BLaER1 (cell line): ENCODE results near the gene TLX2.
A peak's percentile ranks its signal among the peaks of the same experiment; 100 is the strongest.

Experiments used
- H3K27ac ChIP-seq: shearing (Covaris generic); formaldehyde crosslinking; 2 replicates; pipeline ENCODE4 v1.8.1; 2022
- H3K27me3 ChIP-seq: shearing (Covaris generic); formaldehyde crosslinking; 2 replicates; pipeline ENCODE4 v1.8.1; 2022
- H3K36me3 ChIP-seq: shearing (Covaris generic); formaldehyde crosslinking; 2 replicates; pipeline ENCODE4 v1.8.1; 2022
- H3K4me1 ChIP-seq: shearing (Covaris generic); formaldehyde crosslinking; 2 replicates; pipeline ENCODE4 v1.8.1; 2022
- H3K4me2 ChIP-seq: shearing (Covaris generic); formaldehyde crosslinking; 2 replicates; pipeline ENCODE4 v1.8.1; 2022
- H3K4me3 ChIP-seq: shearing (Covaris generic); formaldehyde crosslinking; 2 replicates; pipeline ENCODE4 v1.8.1; 2022
- H3K9ac ChIP-seq: shearing (Covaris generic); formaldehyde crosslinking; 2 replicates; pipeline ENCODE4 v1.8.1; 2022
- H3K9me3 ChIP-seq: shearing (Covaris generic); formaldehyde crosslinking; 2 replicates; pipeline ENCODE4 v1.8.1; 2022
- H4K20me1 ChIP-seq: shearing (Covaris generic); formaldehyde crosslinking; 2 replicates; pipeline ENCODE4 v1.8.1; 2022
- Cebpa-rat ChIP-seq: shearing (Covaris generic); IDR thresholded peaks from 2 replicates; pipeline ENCODE4 v1.8.1; 2022

The TLX2 gene

DNA sequence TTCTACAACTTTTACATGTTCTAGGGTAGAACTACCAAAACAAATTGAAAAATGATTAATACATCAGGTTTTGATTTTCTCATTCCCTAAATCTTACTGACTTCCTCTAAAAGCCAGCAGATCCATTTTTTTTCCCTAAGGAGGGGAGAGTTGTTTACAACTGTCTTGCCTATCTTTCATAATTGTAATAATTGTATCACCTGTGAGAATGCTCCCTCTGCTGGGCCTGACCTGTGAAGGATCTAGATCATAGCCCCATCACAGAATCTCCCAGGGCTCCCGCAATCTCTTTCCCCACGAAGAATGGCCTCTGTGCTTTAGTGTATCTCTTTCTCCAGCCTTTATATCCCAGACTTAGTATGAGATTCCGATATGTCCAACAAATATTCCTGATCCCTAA, 30.4 kb downstream of the TLX2 start:
- TF ChIP-seq Cebpa-rat, result no peak
- Histone ChIP-seq H3K27me3 (peaks cover 45% of the 10 kb centered on the region), H3K27ac (no peak overlapping the region), H3K9ac (no peak overlapping the region), H3K4me2 (no peak overlapping the region), H3K4me1 (no peaks in the 10 kb centered on the region), H3K36me3 (peaks cover 8% of the 10 kb centered on the region; the same call in 1 of the 2 replicates), H3K4me3 (no peak overlapping the region), H3K9me3 (peaks cover 15% of the 10 kb centered on the region), H4K20me1 (no peaks in the 10 kb centered on the region)

DNA sequence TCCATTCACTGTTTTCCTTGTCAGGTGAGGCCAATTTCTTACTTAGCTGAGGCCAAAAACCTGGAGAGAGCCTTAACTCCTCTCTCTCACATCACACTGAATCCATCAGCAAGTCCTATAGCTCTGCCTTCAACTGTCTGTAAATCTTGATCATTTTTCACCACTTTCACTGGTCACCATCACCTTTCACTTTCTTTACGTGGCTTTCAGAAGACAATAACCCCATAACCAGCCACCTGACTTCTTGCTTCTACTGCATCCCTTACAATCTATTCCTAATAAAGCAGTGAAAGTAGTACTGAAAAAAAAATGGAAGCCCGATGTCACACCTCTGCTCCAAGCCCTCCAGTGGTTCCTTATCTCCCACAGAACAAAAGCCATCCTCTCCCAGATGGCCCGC, 31.8 kb downstream of the TLX2 start:
- Histone ChIP-seq H3K36me3 (peaks cover 8% of the 10 kb centered on the region; the same call in 1 of the 2 replicates), H3K4me1 (no peaks in the 10 kb centered on the region), H3K9ac (no peak overlapping the region), H3K27ac (no peak overlapping the region), H4K20me1 (no peaks in the 10 kb centered on the region), H3K4me2 (no peak overlapping the region), H3K9me3 (peaks cover 20% of the 10 kb centered on the region), H3K27me3 (peaks cover 59% of the 10 kb centered on the region), H3K4me3 (no peak overlapping the region)
- no peak for TF ChIP-seq Cebpa-rat

DNA sequence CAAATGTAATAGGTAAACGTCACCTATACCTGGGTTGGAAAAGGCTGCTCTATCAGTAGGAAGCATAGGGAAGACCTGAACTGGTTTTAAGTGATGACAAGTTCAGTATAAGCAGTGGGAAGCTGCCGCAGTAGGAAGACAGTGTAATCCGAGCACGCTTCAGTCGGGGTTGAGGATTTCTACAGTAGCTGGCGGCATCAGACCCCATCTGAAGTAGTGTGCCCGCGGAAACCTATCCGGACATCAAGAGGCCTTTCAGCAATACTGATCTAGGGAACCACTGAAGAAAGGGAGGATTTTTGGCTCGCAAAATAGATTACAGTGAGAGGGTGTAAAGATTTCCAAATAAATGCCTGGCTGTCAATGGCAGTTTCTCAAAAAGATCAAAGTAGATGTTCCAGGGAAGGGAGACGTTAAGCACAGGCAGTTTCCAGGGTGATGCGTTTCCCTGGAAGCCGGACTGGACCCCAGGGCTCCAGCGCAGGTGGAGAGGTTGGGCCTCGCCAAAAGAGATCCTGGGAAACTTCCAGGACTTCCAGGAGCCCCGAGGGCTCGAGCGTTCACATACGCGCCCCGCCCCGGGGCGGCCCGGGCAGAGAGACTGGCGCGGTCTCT, 34.1 kb downstream of the TLX2 start:
- H3K4me3 ChIP-seq, result peak overlapping the region; percentile 39; the same call in 1 of the 2 replicates
- no peak overlapping the region for H3K27ac ChIP-seq
- no peak for TF ChIP-seq Cebpa-rat

DNA sequence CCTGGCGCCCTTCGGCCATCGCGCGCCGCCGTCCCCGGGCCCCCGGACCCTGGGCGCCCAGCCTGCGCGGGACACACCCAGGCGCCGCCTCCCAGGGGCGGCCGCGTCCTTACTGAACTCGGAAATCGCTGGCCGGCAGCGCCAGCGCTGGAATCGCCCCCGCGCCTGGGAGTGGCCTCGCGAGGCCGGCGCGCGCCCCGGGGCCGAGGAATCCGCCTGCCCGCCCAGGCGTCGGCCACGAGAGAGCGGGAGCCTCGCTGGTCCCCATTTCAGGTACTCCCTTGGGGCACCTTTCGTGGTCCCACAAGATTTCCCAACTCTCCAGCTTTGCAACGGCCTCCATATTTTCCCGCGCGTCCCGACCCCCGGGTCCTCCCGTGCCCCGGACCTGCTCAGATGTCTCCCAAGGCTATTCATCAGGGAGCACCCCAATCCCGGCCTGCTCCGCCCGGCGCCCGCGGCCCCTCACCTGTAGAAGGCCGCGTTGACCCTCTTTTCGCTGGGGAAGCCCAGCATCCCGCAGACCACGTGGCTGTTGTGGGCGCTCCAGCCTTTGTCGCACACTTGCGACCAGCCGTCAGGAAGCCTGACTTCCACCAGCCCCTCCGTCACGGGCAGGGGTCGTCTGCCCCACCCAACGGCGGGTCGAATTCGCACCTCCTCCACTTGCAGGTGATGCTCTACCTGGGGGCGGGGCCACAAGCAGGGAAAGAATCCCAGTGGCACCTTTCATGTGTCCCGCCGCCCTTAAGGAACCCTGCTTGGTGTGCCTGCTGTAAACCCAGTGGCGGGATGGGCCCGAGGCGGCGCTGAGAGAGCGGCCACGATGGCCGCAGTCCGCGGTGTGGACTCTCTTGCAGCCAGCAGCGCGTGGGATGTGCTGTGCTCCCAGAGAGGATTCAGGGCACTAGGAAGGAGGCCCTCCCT, 34.9 kb downstream of the TLX2 start:
- Histone ChIP-seq H3K9ac (no peak overlapping the region), H3K27ac (no peak overlapping the region), H4K20me1 (no peaks in the 10 kb centered on the region), H3K27me3 (peaks cover 67% of the 10 kb centered on the region), H3K36me3 (peaks cover 8% of the 10 kb centered on the region; the same call in 1 of the 2 replicates), H3K4me1 (peaks cover 25% of the 10 kb centered on the region), H3K9me3 (peaks cover 20% of the 10 kb centered on the region), H3K4me3 (peak overlapping the region; percentile 39; the same call in 1 of the 2 replicates), H3K4me2 (no peak overlapping the region)
- no peak for TF ChIP-seq Cebpa-rat

More for the DNA sequence above, 34.1 kb downstream of the TLX2 start:
- Histone ChIP-seq H3K9ac (no peak overlapping the region), H3K4me1 (peaks cover 20% of the 10 kb centered on the region), H3K4me2 (no peak overlapping the region), H4K20me1 (no peaks in the 10 kb centered on the region), H3K27me3 (peaks cover 67% of the 10 kb centered on the region), H3K9me3 (peaks cover 20% of the 10 kb centered on the region), H3K36me3 (peaks cover 8% of the 10 kb centered on the region; the same call in 1 of the 2 replicates)

DNA sequence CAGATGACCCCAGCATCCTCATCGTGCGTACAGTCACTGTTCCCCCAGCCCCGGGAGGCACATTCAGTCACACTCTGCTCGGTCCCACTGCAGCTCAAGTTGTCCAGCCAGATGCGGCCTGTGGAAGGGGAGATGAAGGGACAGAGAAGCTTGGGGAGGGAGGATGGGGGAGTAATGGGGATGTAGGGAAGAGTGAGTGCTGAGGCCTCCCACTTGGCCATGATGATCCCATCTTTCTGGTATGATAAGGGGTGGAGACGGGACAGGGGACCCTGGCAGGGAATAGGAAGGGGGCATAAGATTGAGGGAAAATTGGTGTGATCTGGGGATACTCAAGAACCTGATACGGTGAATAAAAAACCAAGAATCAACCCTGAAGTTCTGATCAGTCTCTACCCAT, 36.0 kb downstream of the TLX2 start:
- Histone ChIP-seq H3K4me2 (no peak overlapping the region), H3K27ac (no peak overlapping the region), H3K27me3 (peaks cover 65% of the 10 kb centered on the region), H3K4me1 (peaks cover 26% of the 10 kb centered on the region), H4K20me1 (peaks cover 2% of the 10 kb centered on the region; the same call in 1 of the 2 replicates), H3K36me3 (peaks cover 8% of the 10 kb centered on the region; the same call in 1 of the 2 replicates), H3K4me3 (no peak overlapping the region), H3K9me3 (peaks cover 20% of the 10 kb centered on the region), H3K9ac (no peak overlapping the region)
- TF ChIP-seq Cebpa-rat, result no peak

DNA sequence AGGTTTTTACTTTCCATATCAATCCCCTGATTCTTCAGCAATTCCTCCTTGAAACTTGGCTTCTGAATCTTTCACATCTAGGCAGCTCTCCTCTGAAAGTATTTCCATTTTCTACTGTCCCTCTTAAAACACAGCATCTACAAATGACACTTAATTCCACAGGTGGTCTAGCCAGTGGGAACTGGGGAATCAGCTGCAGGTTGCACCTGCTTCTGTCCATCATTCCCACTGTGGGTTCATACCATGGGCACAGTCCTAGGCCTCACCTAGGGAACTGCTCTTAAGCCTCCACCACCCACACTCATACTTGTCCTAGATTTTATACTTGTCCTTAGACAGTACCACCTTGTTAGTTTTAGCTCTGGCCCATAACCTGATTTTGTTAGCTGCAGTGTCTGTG, 37.3 kb downstream of the TLX2 start:
- peaks cover 52% of the 10 kb centered on the region for H3K27me3 ChIP-seq
- peaks cover 33% of the 10 kb centered on the region for H3K4me1 ChIP-seq
- peaks cover 14% of the 10 kb centered on the region for H3K36me3 ChIP-seq
- H3K9ac ChIP-seq, result no peak overlapping the region
- H4K20me1 ChIP-seq, result peaks cover 15% of the 10 kb centered on the region; the same call in 1 of the 2 replicates
- no peak overlapping the region for H3K4me3 ChIP-seq
- peaks cover 20% of the 10 kb centered on the region for H3K9me3 ChIP-seq
- H3K4me2 ChIP-seq, result peak overlapping the region; percentile 97
- H3K27ac ChIP-seq, result no peak overlapping the region
- TF ChIP-seq Cebpa-rat, result no peak

DNA sequence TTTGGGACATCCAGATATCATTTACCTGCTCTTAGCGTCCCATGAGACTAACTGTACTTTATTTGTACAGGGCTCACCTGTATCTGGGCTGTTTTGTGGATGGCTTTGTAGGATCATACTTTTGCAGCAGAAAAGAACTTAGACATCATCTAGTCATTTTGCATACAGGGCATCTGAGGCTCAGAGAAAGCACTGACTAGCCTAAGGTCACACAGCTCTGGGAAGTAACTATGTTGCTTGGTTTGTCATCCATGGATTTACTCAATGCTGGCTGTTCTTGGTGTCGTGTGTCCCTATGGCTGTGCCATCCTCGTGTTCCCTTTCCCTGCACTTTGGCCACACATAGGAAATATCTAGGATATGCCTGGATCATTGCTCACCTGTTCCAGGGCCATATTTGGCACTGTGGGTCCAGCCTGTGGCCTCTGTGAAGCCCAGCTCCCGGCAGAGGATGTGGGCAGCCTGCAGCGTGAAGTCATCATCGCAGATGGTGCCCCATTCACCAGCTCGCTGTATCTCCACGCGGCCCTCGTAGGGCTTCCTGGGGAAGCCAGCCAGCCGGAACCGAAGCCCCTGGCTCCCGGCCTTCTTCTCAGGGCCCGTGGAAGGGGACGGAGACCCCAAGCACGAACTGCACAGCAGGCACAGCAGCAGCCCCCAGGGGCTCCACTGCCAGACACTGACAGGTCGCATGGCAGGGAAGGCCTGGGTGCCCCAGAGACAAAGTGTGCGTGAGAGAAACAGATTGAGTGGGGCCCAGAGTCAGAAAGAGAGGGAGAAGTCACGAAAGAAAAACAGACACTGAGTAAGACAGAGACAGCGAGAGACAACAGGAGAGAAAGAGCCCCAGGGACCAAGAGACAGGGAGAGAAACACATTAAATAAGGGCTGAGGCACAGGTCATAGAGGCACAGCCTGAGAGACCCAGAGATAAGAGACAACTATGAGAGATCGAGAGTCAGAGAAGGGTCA, 38.0 kb downstream of the TLX2 start:
- Histone ChIP-seq H3K4me2 (peak overlapping the region; percentile 97), H3K36me3 (peaks cover 21% of the 10 kb centered on the region), H3K27ac (peak overlapping the region; percentile 80; the same call in 1 of the 2 replicates), H3K27me3 (peaks cover 45% of the 10 kb centered on the region), H4K20me1 (peaks cover 22% of the 10 kb centered on the region), H3K9ac (no peak overlapping the region; the same call in 1 of the 2 replicates), H3K9me3 (peaks cover 20% of the 10 kb centered on the region), H3K4me3 (no peak overlapping the region), H3K4me1 (peaks cover 33% of the 10 kb centered on the region)
- TF ChIP-seq Cebpa-rat, result no peak

DNA sequence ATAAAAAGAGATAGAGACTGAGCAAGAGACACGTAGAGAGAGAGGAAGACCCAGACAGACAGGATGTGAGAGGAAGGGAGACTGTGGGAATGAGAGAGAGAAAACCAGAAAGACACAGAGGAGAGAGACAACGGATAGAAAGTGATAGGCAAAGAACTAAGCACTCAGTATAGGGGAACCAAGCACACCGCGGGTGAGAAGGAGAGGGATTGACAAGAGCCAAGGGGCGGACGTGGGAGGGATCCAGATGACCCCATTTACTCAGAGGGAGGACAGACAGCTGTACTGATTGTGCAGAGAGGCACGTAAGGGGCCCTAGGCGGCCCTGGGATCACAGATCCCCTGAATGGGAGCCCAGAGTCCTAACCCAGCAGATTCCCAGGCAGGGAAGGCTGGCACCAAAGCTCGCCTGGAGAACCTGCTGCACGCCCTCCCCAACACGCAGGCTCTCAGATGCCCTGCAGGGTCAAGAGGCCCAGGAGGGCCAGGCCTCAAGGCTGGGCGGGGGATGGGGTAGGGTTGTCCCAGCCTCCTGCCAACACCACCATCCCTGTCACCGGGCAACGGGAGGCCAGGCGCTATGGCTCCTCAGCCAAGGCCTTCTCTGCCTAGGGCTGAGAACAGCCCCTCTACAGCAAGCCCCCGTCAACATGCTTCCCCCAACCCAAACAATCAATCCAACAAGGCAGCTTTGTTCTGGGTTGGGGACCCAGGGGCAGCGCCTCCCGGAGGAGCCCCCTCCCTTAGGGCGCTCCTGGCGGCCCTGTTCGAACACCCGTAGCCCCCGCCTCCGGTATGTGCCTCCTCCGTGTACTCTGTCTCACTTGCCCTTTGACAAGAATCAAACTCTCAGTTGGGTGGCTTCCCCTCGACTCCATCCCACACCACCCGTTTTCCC, 38.9 kb downstream of the TLX2 start:
- Histone ChIP-seq H3K27ac (peak overlapping the region; percentile 80; the same call in 1 of the 2 replicates), H3K4me2 (peak overlapping the region; percentile 97), H3K4me1 (peaks cover 33% of the 10 kb centered on the region), H3K27me3 (peaks cover 36% of the 10 kb centered on the region), H4K20me1 (peaks cover 31% of the 10 kb centered on the region), H3K9me3 (peaks cover 20% of the 10 kb centered on the region), H3K36me3 (peaks cover 28% of the 10 kb centered on the region), H3K9ac (peak overlapping the region; percentile 82), H3K4me3 (peak overlapping the region; percentile 92)
- no peak for TF ChIP-seq Cebpa-rat
